ENCODE measurements around the gene NOP53. TPM values are rescaled to one million over a fixed set of nuclear protein-coding genes. Genes with fewer than 3 reads are reported as not detected.
A peak's percentile ranks its signal among the peaks of the same experiment; 100 is the strongest.

NOP53 gene
- total and polyA plus RNA-seq, 9 of the 15 experiments (the other 6 are each of a cell fraction or from before 2014, with no cell fraction given) = 6.5 to 274 (median 145) TPM

DNA sequence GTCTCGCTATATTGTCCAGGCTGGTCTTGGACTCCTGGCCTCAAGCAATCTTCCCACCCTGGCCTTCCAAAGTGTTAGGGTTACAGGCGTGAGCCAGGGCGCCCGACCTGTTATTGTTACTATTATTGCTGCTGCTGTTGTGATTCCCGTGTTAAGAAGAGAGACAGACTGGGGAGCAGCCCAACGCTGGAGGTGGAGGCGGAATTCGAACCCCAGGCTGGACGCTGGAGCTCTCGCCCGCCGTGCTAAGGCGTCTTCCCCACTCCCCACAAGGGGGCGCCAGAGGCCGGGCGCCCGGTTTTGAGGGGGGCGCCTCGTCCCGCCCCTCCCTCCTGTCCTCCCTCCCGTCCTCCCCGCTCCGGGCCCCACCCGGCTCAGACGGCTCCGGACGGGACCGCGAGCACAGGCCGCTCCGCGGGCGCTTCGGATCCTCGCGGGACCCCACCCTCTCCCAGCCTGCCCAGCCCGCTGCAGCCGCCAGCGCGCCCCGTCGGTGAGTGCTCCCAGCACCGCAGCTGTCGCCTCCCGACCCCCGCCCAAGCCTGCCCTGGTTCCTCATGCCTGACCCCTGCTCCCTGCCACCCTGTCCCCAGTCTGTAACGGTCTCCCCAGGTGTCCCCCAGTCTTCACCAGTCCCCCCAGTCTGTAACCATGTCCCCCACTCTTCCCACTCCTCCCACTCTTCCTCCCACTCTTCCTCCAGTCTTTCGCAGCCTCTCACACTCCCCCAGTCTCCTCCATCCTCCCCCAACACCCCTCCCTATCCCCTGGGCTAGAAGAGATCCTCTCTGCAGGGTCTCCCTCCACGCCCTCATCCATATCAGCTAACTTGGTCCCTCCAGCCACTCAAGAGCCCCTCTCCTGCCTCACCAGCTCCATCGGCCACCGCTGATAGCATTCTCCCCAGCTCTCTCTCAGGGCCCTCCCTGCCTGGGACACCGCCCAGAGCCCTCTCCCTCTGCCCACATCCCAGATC lies 32.0 kb upstream of the NOP53 start, which contains the start of gene EHD2 (continued):
- TF ChIP-seq, protein P1, sequence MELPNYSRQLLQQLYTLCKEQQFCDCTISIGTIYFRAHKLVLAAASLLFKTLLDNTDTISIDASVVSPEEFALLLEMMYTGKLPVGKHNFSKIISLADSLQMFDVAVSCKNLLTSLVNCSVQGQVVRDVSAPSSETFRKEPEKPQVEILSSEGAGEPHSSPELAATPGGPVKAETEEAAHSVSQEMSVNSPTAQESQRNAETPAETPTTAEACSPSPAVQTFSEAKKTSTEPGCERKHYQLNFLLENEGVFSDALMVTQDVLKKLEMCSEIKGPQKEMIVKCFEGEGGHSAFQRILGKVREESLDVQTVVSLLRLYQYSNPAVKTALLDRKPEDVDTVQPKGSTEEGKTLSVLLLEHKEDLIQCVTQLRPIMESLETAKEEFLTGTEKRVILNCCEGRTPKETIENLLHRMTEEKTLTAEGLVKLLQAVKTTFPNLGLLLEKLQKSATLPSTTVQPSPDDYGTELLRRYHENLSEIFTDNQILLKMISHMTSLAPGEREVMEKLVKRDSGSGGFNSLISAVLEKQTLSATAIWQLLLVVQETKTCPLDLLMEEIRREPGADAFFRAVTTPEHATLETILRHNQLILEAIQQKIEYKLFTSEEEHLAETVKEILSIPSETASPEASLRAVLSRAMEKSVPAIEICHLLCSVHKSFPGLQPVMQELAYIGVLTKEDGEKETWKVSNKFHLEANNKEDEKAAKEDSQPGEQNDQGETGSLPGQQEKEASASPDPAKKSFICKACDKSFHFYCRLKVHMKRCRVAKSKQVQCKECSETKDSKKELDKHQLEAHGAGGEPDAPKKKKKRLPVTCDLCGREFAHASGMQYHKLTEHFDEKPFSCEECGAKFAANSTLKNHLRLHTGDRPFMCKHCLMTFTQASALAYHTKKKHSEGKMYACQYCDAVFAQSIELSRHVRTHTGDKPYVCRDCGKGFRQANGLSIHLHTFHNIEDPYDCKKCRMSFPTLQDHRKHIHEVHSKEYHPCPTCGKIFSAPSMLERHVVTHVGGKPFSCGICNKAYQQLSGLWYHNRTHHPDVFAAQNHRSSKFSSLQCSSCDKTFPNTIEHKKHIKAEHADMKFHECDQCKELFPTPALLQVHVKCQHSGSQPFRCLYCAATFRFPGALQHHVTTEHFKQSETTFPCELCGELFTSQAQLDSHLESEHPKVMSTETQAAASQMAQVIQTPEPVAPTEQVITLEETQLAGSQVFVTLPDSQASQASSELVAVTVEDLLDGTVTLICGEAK (IDR thresholded peaks at IDR 0.05) = peak; percentile 63
- TF ChIP-seq, protein P1 (CRISPR knock-in tag; IDR thresholded peaks at IDR 0.05) = no peak
- TF ChIP-seq, protein P2, sequence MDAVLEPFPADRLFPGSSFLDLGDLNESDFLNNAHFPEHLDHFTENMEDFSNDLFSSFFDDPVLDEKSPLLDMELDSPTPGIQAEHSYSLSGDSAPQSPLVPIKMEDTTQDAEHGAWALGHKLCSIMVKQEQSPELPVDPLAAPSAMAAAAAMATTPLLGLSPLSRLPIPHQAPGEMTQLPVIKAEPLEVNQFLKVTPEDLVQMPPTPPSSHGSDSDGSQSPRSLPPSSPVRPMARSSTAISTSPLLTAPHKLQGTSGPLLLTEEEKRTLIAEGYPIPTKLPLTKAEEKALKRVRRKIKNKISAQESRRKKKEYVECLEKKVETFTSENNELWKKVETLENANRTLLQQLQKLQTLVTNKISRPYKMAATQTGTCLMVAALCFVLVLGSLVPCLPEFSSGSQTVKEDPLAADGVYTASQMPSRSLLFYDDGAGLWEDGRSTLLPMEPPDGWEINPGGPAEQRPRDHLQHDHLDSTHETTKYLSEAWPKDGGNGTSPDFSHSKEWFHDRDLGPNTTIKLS (IDR thresholded peaks at IDR 0.05; ENCODE audit: borderline replicate concordance, low read depth) = no peak
- TF ChIP-seq CC2D1A (IDR thresholded peaks at IDR 0.05) (peak; percentile 53), FOXA1 (IDR thresholded peaks at IDR 0.05; ENCODE audit: borderline replicate concordance) (no peak), ZNF764 (CRISPR knock-in tag; IDR thresholded peaks at IDR 0.05; ENCODE audit: low read depth) (no peak), CCNT2 (IDR thresholded peaks at IDR 0.05; ENCODE audit: borderline replicate concordance, extremely low read depth, insufficient read length, low read depth, low read length) (peak; percentile 71)
- TF ChIP-seq, protein P3, sequence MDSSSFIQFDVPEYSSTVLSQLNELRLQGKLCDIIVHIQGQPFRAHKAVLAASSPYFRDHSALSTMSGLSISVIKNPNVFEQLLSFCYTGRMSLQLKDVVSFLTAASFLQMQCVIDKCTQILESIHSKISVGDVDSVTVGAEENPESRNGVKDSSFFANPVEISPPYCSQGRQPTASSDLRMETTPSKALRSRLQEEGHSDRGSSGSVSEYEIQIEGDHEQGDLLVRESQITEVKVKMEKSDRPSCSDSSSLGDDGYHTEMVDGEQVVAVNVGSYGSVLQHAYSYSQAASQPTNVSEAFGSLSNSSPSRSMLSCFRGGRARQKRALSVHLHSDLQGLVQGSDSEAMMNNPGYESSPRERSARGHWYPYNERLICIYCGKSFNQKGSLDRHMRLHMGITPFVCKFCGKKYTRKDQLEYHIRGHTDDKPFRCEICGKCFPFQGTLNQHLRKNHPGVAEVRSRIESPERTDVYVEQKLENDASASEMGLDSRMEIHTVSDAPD (CRISPR knock-in tag; IDR thresholded peaks at IDR 0.05) = no peak
- TF ChIP-seq, protein P4, sequence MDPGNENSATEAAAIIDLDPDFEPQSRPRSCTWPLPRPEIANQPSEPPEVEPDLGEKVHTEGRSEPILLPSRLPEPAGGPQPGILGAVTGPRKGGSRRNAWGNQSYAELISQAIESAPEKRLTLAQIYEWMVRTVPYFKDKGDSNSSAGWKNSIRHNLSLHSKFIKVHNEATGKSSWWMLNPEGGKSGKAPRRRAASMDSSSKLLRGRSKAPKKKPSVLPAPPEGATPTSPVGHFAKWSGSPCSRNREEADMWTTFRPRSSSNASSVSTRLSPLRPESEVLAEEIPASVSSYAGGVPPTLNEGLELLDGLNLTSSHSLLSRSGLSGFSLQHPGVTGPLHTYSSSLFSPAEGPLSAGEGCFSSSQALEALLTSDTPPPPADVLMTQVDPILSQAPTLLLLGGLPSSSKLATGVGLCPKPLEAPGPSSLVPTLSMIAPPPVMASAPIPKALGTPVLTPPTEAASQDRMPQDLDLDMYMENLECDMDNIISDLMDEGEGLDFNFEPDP (CRISPR knock-in tag; IDR thresholded peaks at IDR 0.05) = no peak
- TF ChIP-seq, protein P5, sequence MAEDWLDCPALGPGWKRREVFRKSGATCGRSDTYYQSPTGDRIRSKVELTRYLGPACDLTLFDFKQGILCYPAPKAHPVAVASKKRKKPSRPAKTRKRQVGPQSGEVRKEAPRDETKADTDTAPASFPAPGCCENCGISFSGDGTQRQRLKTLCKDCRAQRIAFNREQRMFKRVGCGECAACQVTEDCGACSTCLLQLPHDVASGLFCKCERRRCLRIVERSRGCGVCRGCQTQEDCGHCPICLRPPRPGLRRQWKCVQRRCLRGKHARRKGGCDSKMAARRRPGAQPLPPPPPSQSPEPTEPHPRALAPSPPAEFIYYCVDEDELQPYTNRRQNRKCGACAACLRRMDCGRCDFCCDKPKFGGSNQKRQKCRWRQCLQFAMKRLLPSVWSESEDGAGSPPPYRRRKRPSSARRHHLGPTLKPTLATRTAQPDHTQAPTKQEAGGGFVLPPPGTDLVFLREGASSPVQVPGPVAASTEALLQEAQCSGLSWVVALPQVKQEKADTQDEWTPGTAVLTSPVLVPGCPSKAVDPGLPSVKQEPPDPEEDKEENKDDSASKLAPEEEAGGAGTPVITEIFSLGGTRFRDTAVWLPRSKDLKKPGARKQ (CRISPR knock-in tag; IDR thresholded peaks at IDR 0.05) = no peak
